ENCODE data around the gene NAA80. TPM values are rescaled to one million over a fixed set of nuclear protein-coding genes. Genes with fewer than 3 reads are reported as not detected.

Gene NAA80
- polyA plus RNA-seq, 1 of the 3 experiments (the other 2 are of a cell fraction) = 10.5 TPM

DNA sequence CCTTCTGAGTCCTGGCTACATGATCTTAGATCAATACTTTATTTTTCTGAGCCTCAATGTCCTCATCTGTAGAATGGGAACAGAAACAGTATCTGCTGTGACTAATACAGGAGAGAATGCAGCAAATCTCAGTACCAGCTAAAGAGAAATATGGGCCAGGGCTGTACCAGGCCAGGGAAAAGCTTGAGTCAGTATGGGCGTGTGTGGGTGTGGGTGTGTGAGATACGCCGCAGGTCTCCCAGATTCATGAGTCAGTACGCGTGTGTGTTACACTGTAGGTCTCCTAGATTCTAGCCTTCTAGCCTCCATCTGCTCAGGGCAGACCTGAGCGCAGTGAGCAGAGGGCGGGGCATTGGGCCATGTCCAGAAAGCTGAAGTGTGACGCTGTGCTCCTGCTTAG, 48.0 kb downstream of the NAA80 start:
- Histone ChIP-seq H3K36me3 (replicated peaks in 1 of 2; ENCODE audit: control insufficient read depth in 1 of 2, insufficient read depth in 2 of 2, low read length in 1 of 2) (peaks cover 11 to 34% of the 10 kb centered on the region in 2 experiments), H3K27ac (ENCODE audit: low read depth in 2 of 2, low read length in 1 of 2) (no peak overlapping the region), H3K79me2 (ENCODE audit: insufficient read depth) (peaks cover 87% of the 10 kb centered on the region), H3K9me2 (no peaks in the 10 kb centered on the region), H3K9ac (no peak overlapping the region), H3F3A (replicated peaks; ENCODE audit: insufficient read depth) (peaks cover 14% of the 10 kb centered on the region), H2AFZ (ENCODE audit: low read depth) (no peak overlapping the region), H4K20me1 (ENCODE audit: insufficient read depth) (peaks cover 88% of the 10 kb centered on the region), H3K4me3 (ENCODE audit: low read depth in 2 of 2, low read length in 1 of 2) (no peak overlapping the region), H3K9me3 (no peaks in the 10 kb centered on the region), H3K4me2 (no peak overlapping the region), H3K4me1 (ENCODE audit: control insufficient read depth in 1 of 2, insufficient read depth in 2 of 2, low read depth in 1 of 2, low read length in 1 of 2) (peaks cover 18 to 32% of the 10 kb centered on the region in 2 experiments; a peak in 3 of 4 replicates), H3K27me3 (ENCODE audit: insufficient read depth) (no peaks in the 10 kb centered on the region)
- ChIA-PET CTCF (interaction anchor here (1.3 to 61.6 kb wide), 6 partner anchors 7 to 131 kb away, joined by 6 to 1375 read pairs (median 94); partner anchors contain the start of genes GNAI2 and GNAT1), POLR2A (no interaction called here)
- DNase-seq = no peak
- 81% methylated on average over 8 of the region's 8 CpGs for WGBS (ENCODE audit: low lambda C conversion rate)
- no peak for TF ChIP-seq CHD2 (IDR thresholded peaks at IDR 0.05; ENCODE audit: low read length, partially characterized antibody)
- TF ChIP-seq FOSL2 (IDR thresholded peaks at IDR 0.05; ENCODE audit: borderline replicate concordance, low read depth) = peak; percentile 58; the same call in 1 of the 2 replicates
- no peak for TF ChIP-seq TAF1 (IDR thresholded peaks at IDR 0.05; ENCODE audit: borderline replicate concordance, low read depth, low read length)
- peak; percentile 7; the same call in 1 of the 2 replicates for TF ChIP-seq TCF12 (IDR thresholded peaks at IDR 0.05)

DNA sequence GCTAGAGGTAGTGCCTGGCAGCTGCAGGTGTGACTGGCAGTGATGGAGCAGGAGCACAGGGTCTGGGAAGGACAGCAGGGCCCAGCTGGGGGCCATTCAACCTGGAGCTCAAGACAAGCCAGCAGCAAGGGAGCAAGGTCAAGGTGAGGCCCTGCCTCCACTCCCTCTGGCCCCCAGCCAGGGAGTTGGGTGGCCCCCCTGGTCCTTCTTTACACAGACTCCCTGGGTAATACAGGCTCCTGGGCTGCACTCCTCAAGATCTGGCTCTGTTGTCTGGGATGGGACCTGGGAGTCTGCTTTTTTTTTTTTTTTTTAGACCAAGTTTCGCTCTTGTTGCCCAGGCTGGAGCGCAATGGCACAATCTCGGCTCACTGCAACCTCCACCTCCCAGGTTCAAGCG, 48.7 kb downstream of the NAA80 start:
- Histone ChIP-seq H3K79me2 (ENCODE audit: insufficient read depth) (peaks cover 94% of the 10 kb centered on the region), H4K20me1 (ENCODE audit: insufficient read depth) (peaks cover 90% of the 10 kb centered on the region), H2AFZ (ENCODE audit: low read depth) (no peak overlapping the region), H3K9me2 (no peaks in the 10 kb centered on the region), H3K9ac (no peak overlapping the region), H3K4me2 (no peak overlapping the region), H3K27me3 (ENCODE audit: insufficient read depth) (no peaks in the 10 kb centered on the region), H3K4me1 (ENCODE audit: control insufficient read depth in 1 of 2, insufficient read depth in 2 of 2, low read depth in 1 of 2, low read length in 1 of 2) (peaks cover 23 to 37% of the 10 kb centered on the region in 2 experiments; a peak in 3 of 4 replicates), H3K27ac (ENCODE audit: low read depth in 2 of 2, low read length in 1 of 2) (no peak overlapping the region), H3F3A (replicated peaks; ENCODE audit: insufficient read depth) (peaks cover 20% of the 10 kb centered on the region), H3K36me3 (replicated peaks in 1 of 2; ENCODE audit: control insufficient read depth in 1 of 2, insufficient read depth in 2 of 2, low read length in 1 of 2) (peaks cover 9 to 34% of the 10 kb centered on the region in 2 experiments), H3K4me3 (ENCODE audit: low read depth in 2 of 2, low read length in 1 of 2) (no peak overlapping the region), H3K9me3 (no peaks in the 10 kb centered on the region)
- ChIA-PET POLR2A (interaction anchor here (1.1 kb wide), 1 partner anchor 10 kb away, joined by 4 read pairs; no protein-coding TSS in a partner anchor), CTCF (interaction anchor here (0.9 to 61.6 kb wide), 9 partner anchors 8 to 130 kb away, joined by 3 to 1375 read pairs (median 7); partner anchors contain the start of genes GNAI2 and GNAT1)
- TF ChIP-seq CHD2 (IDR thresholded peaks at IDR 0.05; ENCODE audit: low read length, partially characterized antibody) (no peak), RCOR1 (IDR thresholded peaks at IDR 0.05; ENCODE audit: low read length) (no peak), MEF2A (IDR thresholded peaks at IDR 0.05; ENCODE audit: borderline replicate concordance, low read depth) (no peak)
- TF ChIP-seq, protein P1, sequence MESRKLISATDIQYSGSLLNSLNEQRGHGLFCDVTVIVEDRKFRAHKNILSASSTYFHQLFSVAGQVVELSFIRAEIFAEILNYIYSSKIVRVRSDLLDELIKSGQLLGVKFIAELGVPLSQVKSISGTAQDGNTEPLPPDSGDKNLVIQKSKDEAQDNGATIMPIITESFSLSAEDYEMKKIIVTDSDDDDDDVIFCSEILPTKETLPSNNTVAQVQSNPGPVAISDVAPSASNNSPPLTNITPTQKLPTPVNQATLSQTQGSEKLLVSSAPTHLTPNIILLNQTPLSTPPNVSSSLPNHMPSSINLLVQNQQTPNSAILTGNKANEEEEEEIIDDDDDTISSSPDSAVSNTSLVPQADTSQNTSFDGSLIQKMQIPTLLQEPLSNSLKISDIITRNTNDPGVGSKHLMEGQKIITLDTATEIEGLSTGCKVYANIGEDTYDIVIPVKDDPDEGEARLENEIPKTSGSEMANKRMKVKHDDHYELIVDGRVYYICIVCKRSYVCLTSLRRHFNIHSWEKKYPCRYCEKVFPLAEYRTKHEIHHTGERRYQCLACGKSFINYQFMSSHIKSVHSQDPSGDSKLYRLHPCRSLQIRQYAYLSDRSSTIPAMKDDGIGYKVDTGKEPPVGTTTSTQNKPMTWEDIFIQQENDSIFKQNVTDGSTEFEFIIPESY (IDR thresholded peaks at IDR 0.05; ENCODE audit: borderline replicate concordance, low read depth) = no peak
- TF ChIP-seq, protein P2, sequence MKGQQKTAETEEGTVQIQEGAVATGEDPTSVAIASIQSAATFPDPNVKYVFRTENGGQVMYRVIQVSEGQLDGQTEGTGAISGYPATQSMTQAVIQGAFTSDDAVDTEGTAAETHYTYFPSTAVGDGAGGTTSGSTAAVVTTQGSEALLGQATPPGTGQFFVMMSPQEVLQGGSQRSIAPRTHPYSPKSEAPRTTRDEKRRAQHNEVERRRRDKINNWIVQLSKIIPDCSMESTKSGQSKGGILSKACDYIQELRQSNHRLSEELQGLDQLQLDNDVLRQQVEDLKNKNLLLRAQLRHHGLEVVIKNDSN (IDR thresholded peaks at IDR 0.05; ENCODE audit: borderline replicate concordance, low read depth) = no peak
- TF ChIP-seq, protein P3, sequence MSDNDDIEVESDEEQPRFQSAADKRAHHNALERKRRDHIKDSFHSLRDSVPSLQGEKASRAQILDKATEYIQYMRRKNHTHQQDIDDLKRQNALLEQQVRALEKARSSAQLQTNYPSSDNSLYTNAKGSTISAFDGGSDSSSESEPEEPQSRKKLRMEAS (IDR thresholded peaks at IDR 0.05; ENCODE audit: low read depth) = no peak
- no peak for DNase-seq
- 100% methylated on average over 4 of the region's 4 CpGs for WGBS (ENCODE audit: low lambda C conversion rate)

Measured in SK-N-SH (cell line).